Memory B cell (primary cell): ENCODE measurements around the gene ZC3HAV1.
"Not testable (repeated sequence)": the region's sequence is repeated elsewhere in the genome, so short reads cannot be mapped to it uniquely, and the experiment has no call there.

Experiments used
- ATAC-seq: fragments of 150-1000 bp; cut with Tn5 transposase; 2 replicates; pipeline ENCODE4 v1.10.0; 2021; ENCODE audit warnings: low read depth, mild to moderate bottlenecking, moderate library complexity
- DNase-seq, 2 donors: peaks; one replicate each; pipeline ENCODE4 v3.0.0; 2022; ENCODE audit warnings: low spot score in 2 of 2
- H3K27ac Mint-ChIP-seq: one replicate; pipeline ENCODE4 v1.8.0; 2022; ENCODE audit warnings: mild to moderate bottlenecking, moderate library complexity, mixed read lengths
- H3K27me3 Mint-ChIP-seq: one replicate; pipeline ENCODE4 v1.8.0; 2022; ENCODE audit warnings: mixed read lengths
- H3K36me3 Mint-ChIP-seq: one replicate; pipeline ENCODE4 v1.8.0; 2022; ENCODE audit warnings: mild to moderate bottlenecking, mixed read lengths
- H3K4me1 Mint-ChIP-seq: one replicate; pipeline ENCODE4 v1.8.0; 2022; ENCODE audit warnings: mixed read lengths
- H3K4me3 Mint-ChIP-seq: one replicate; pipeline ENCODE4 v1.8.0; 2022; ENCODE audit warnings: mild to moderate bottlenecking, moderate library complexity, mixed read lengths
- H3K9me3 Mint-ChIP-seq: one replicate; pipeline ENCODE4 v1.8.0; 2022; ENCODE audit warnings: mixed read lengths

ZC3HAV1 gene

DNA sequence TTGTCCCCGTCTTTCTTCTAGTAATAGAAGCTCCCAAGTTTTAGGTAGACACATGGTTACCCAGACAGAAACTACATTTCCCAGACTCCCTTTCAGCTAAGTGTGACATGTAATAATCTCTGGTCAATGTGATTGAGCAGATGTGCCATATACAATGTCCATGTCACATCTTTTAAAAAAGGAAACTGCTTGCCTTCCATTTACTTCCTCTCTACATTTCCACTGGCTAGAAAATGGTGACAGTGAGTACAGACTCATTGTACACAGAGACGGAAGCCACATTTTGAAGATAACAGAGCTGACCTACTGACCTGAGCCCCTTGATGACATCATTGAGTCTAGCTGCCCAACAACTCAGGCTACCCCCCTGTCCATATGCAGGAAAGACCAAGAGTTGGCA lies 21.3 kb downstream of the ZC3HAV1 start:
- H3K36me3 Mint-ChIP-seq, result peaks cover 40% of the 10 kb centered on the region
- DNase-seq, result no peak
- peaks cover 8% of the 10 kb centered on the region for H3K9me3 Mint-ChIP-seq
- no peak overlapping the region for H3K4me3 Mint-ChIP-seq
- peaks cover 34% of the 10 kb centered on the region for H3K4me1 Mint-ChIP-seq
- ATAC-seq, result no peak
- H3K27me3 Mint-ChIP-seq, result no peaks in the 10 kb centered on the region
- H3K27ac Mint-ChIP-seq, result no peak overlapping the region

DNA sequence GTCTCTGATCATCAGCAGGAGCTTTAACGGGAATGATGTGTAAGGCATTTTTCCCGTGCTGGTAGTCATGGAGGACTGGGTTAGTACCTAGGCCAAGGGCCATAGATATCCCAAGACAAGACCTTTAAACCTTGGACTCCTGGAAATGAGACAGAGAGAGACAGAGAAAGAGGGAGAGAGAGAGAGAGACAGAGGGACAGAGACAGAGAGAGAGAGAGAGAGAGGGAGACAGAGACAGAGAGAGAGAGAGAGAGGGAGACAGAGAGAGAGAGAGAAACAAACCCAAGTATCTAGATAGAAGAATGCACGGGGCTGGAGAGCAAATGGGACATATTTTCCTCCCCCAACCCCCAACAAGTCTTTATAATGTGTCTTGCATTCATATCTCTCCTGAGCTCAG lies 22.3 kb downstream of the ZC3HAV1 start:
- peak overlapping the region; percentile 76 for H3K27ac Mint-ChIP-seq
- peaks cover 27% of the 10 kb centered on the region for H3K4me1 Mint-ChIP-seq
- no peak overlapping the region for H3K4me3 Mint-ChIP-seq
- peaks cover 46% of the 10 kb centered on the region for H3K36me3 Mint-ChIP-seq
- ATAC-seq (no peak), DNase-seq (no peak)
- no peaks in the 10 kb centered on the region for H3K27me3 Mint-ChIP-seq
- H3K9me3 Mint-ChIP-seq, result peaks cover 8% of the 10 kb centered on the region

DNA sequence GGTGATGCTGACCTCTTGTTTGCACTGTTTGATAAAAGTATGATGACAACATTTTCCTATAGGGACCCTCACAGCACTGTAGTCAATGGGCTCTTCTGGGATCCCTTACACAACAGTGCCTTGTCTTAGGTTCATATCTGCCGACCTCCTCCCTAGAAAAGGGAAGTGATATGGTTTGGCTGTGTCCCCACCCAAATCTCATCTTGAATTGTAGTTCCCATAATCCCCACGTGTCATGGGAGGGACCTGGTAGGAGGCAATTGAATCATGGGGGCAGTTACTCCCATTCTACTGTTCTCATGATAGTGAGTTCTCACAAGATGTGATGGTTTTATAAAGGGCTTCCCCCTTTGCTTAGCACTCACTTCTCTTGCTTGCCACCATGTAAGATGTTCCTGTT lies 23.1 kb downstream of the ZC3HAV1 start:
- Mint-ChIP-seq H3K4me3 (no peak overlapping the region), H3K36me3 (peaks cover 46% of the 10 kb centered on the region), H3K4me1 (peaks cover 25% of the 10 kb centered on the region), H3K9me3 (peaks cover 8% of the 10 kb centered on the region), H3K27ac (peak overlapping the region; percentile 76), H3K27me3 (no peaks in the 10 kb centered on the region)
- no peak for DNase-seq
- ATAC-seq, result no peak

DNA sequence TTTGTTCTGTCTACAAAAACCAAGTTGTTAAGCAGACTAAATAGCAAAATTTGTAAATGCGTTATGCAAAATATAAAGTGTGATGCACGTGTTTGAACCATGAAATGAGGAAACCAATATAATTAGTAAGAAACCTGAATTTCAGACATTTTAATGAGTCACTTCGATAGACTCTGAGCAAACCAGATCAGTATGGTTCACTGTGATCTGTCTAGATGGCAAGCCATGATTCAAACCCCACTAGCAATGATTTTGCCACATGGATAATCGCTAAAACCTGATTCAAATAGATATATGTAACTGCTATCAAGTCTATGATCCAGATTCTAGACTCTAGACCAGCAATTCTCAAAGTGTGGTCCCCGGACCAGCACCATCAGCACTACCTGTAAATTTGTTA lies 24.8 kb downstream of the ZC3HAV1 start:
- Mint-ChIP-seq H3K27me3 (no peaks in the 10 kb centered on the region), H3K9me3 (peaks cover 8% of the 10 kb centered on the region), H3K27ac (no peak overlapping the region), H3K36me3 (peaks cover 55% of the 10 kb centered on the region), H3K4me3 (no peak overlapping the region), H3K4me1 (peaks cover 26% of the 10 kb centered on the region)
- DNase-seq (no peak), ATAC-seq (no peak)

DNA sequence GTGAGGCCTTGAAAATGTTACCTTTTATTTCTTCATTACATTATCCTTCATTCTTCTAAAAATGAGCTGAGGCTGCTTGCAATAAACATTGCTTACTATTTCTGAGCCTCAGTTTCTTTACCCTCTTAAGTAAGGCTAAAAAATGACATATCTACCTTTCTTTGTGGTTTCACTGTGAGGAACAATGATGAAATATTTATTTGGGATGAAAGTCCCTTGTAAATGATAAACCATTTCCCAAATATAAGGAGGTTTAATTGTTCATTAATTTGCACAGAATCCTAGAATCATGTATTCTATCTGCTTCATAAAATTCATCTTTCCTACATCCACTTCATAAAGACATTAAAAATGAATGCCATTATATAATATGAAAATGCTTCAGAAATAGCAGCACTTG lies 27.9 kb downstream of the ZC3HAV1 start:
- no peaks in the 10 kb centered on the region for H3K27me3 Mint-ChIP-seq
- no peak overlapping the region for H3K27ac Mint-ChIP-seq
- DNase-seq, result no peak
- peaks cover 44% of the 10 kb centered on the region for H3K36me3 Mint-ChIP-seq
- peaks cover 14% of the 10 kb centered on the region for H3K4me1 Mint-ChIP-seq
- H3K4me3 Mint-ChIP-seq, result no peak overlapping the region
- ATAC-seq, result no peak
- peaks cover 1% of the 10 kb centered on the region for H3K9me3 Mint-ChIP-seq

DNA sequence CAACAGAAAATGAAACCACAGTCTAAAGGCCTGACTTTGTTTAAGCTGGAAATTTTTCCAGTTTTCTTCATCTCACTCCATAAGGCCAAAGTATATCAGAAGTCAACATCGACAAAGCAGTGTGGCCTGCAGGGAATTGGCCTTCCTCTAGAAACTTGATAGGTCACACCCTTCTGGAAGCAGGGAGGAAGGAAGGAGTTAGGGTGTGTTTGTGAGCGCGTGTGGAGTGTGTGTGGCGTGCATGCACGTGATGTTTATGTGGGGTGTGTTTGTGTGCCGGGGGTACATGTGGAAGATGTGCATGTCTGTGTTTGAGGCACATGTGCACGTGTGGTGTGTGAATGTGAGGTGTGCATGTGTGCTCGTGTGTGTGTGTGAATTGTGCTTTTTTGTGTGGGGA lies 28.6 kb downstream of the ZC3HAV1 start:
- no peak for ATAC-seq
- no peak for DNase-seq

DNA sequence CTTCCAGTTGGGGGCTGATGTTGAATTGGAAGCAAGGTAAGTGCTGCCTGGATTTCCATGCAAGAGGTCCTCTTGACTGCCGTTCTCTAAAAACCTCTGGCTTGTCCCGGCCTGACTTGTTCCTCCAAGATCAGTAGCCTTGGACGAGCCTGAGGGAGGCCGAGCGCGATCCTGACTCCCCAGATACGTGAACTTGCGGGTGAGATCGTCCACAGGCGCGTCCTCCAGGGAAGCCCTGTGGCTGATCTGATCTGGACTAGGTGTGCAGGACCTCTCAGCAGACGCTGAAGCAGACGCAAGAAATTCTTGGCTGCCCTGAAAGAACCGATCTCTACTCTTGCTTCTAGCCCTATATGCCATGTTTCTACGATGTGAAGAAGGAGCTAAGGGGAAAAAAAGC lies 29.7 kb downstream of the ZC3HAV1 start:
- DNase-seq (no peak), ATAC-seq (no peak)
- Mint-ChIP-seq H3K27me3 (no peaks in the 10 kb centered on the region), H3K9me3 (no peaks in the 10 kb centered on the region), H3K36me3 (peaks cover 32% of the 10 kb centered on the region), H3K4me3 (no peak overlapping the region), H3K4me1 (peaks cover 9% of the 10 kb centered on the region), H3K27ac (no peak overlapping the region)

More for the DNA sequence above, 28.6 kb downstream of the ZC3HAV1 start:
- H3K9me3 Mint-ChIP-seq, result no peaks in the 10 kb centered on the region
- peaks cover 38% of the 10 kb centered on the region for H3K36me3 Mint-ChIP-seq
- H3K27ac Mint-ChIP-seq, result peak overlapping the region; percentile 51
- no peaks in the 10 kb centered on the region for H3K27me3 Mint-ChIP-seq
- peaks cover 11% of the 10 kb centered on the region for H3K4me1 Mint-ChIP-seq
- H3K4me3 Mint-ChIP-seq, result no peak overlapping the region

DNA sequence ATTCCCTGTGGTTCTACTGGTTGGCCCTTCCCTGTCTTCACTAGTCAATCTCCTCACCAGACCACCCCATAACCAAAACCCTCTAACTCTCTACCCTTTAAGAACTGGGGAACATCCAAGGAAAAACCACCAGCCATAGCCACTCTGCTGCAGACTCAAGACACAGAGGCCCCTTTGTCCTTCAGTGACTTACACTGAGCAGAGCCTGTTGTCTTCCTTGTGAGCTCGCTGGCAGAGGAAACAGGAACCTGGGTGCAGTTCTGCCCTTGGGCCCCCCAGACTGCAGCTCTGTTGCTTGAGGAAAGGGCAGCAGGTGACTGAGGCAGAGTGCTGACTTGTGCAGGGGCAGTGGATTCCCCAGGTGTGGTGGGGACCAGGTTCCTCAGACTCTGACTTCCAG lies 30.6 kb downstream of the ZC3HAV1 start:
- no peak for DNase-seq
- H3K27ac Mint-ChIP-seq, result peak overlapping the region; percentile 32
- H3K4me1 Mint-ChIP-seq, result peaks cover 10% of the 10 kb centered on the region
- peaks cover 30% of the 10 kb centered on the region for H3K36me3 Mint-ChIP-seq
- no peak for ATAC-seq
- H3K4me3 Mint-ChIP-seq, result no peak overlapping the region
- H3K27me3 Mint-ChIP-seq, result no peaks in the 10 kb centered on the region
- H3K9me3 Mint-ChIP-seq, result no peaks in the 10 kb centered on the region

DNA sequence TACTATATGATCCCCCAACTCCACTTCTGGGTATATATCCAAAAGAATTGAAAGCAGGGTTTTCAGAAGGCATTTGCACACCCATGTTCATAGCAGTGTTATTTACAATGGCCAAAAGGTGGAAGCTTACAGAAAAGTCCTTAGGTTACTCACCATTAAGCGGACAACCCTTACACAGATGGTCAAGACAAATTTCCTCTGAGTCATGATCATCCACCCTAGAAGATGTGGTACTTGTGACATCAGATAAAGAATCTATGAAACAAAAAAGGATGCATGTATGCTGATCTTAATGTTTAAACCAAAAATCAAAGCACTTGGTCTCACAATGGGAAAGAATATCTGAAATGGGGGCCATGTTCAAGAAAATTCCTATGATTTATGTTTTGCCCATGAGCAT lies 31.1 kb downstream of the ZC3HAV1 start:
- Mint-ChIP-seq H3K4me1 (peaks cover 10% of the 10 kb centered on the region), H3K4me3 (no peak overlapping the region), H3K9me3 (no peaks in the 10 kb centered on the region), H3K27ac (peak overlapping the region; percentile 32), H3K27me3 (no peaks in the 10 kb centered on the region), H3K36me3 (peaks cover 26% of the 10 kb centered on the region)
- ATAC-seq (no peak), DNase-seq (no peak)

DNA sequence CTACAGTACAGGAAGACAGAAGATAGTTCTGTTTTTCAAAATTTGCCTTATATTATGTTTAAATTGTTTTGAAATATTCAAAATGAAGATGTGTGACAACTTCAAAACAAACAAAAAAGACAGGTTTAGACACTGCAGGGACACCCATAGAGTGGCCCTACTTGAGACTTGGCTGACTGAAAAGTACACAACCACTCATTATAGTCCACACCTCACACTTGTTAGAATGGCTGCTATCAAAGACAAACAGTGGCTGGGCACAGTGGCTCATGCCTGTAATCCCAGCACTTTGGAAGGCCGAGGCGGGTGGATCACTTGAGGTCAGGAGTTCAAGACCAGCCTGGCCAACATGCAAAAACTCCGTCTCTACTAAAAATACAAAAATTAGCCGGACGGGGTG lies 31.8 kb downstream of the ZC3HAV1 start:
- H3K4me3 Mint-ChIP-seq, H3K27ac Mint-ChIP-seq, DNase-seq, H3K9me3 Mint-ChIP-seq, ATAC-seq, H3K27me3 Mint-ChIP-seq, H3K4me1 Mint-ChIP-seq: not testable (repeated sequence)
- peaks cover 25% of the 10 kb centered on the region for H3K36me3 Mint-ChIP-seq

DNA sequence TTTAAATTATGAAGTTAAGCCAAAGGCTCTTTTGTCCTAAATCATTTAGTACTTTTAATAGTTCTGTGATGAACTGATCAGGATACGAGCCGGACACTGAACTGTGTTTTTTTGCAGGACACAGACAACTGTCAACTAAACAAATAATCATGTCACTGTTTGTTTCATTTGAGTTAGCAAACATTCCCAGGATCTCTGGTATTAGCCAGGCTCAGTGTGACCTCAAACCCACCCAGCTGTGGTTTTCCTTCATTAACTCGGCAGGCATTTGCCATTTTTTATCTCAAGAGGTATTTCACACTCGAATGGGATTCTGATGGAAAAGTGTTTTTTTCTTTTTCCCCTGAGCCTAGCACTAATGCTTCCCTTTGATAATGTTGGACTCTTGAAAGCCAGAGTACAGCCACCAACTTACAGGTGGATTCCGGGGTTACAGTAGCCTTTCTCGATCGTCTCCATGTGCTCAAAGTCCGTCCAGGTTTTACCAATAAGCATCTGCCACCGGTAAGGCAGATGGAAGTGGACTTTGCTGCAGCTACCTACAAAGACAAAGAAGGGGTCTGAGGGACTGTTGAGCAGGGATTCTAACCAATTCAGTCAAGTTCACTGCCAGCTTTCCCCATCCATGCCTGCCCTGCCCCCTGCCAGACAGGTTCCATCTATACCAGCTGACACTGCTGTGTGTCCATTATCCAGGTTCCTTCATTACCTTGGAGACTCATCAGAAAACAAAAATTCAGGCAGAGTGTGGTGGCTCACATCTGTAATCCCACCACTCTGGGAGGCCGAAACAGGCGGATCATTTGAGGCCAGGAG lies 33.4 kb downstream of the ZC3HAV1 start:
- no peak overlapping the region for H3K27ac Mint-ChIP-seq
- H3K36me3 Mint-ChIP-seq, result peaks cover 27% of the 10 kb centered on the region
- peaks cover 13% of the 10 kb centered on the region for H3K4me1 Mint-ChIP-seq
- no peaks in the 10 kb centered on the region for H3K27me3 Mint-ChIP-seq
- ATAC-seq, result no peak
- H3K9me3 Mint-ChIP-seq, result no peaks in the 10 kb centered on the region
- no peak overlapping the region for H3K4me3 Mint-ChIP-seq
- no peak for DNase-seq

DNA sequence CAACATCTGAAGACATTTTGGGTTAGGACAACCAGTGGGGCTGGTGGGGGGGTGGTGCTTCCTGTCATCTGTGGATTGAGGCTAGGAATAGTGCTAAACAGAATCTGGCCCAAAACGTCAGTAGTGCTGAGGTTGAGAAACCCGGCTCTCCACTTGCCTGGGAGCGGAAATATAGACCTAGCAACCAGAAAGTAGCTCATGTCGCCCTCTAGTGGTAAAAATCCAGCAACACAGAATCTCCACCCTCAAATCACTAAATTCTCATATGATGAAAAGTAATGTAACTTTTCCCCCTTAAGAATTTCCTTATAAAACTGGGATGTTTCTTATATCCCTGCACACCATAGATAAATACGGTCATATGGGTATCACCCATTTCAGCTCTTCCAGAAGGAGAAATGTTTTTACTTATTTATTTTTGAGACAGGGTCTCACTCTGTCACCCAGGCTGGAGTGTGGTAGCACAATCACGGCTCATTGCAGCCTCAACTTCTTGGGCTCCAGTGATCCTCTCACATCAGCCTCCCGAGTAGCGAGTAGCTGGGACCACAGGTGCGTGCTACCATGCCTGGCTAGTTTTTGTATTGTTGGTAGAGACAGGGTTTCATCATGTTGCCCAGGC lies 34.4 kb downstream of the ZC3HAV1 start:
- Mint-ChIP-seq H3K27me3 (no peaks in the 10 kb centered on the region), H3K9me3 (no peaks in the 10 kb centered on the region), H3K36me3 (peaks cover 21% of the 10 kb centered on the region), H3K27ac (peak overlapping the region; percentile 45), H3K4me1 (peaks cover 10% of the 10 kb centered on the region), H3K4me3 (no peak overlapping the region)
- peak; percentile 95 for ATAC-seq
- peak; percentile 43 to 63 for DNase-seq

DNA sequence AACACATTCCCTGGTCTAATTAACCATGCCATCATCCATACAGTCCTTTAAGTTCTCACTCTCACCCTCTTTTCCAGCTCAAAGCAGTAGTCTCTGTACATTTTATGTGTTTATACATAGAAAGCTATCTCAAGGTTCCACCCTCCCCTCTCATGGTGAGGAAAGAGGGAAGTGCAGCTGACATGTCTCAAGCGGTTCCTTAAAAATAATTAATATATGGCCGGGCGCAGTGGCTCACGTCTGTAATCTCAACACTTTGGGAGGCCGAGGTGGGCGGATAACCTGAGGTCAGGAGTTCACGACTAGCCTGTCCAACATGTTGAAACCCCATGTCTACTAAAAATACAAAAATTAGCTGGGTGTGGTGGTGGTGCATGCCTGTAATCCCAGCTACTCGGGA lies 36.7 kb downstream of the ZC3HAV1 start:
- H3K4me1 Mint-ChIP-seq, result peaks cover 6% of the 10 kb centered on the region

DNA sequence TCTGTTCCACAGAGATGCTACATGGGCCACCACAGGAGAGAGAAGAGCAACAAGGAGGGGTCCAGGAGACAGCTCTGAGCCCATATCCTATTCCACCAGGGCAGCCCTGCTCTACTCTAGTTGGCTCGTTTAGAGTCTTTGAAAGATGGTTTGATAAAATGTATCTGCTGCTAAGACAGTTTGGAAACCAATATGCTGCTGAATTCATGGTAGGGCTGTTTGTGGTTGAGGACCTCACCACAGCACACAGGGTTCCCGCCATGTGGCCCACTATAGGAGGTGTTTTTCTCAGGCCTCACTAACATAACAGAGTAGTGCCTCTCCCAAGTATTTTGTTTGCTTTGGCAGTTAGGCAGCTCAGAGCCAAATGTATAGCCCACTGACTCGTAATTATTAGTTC lies 37.8 kb downstream of the ZC3HAV1 start:
- H3K4me3 Mint-ChIP-seq, result no peak overlapping the region
- peaks cover 6% of the 10 kb centered on the region for H3K4me1 Mint-ChIP-seq
- H3K27ac Mint-ChIP-seq, result peak overlapping the region; percentile 35
- no peaks in the 10 kb centered on the region for H3K27me3 Mint-ChIP-seq
- H3K9me3 Mint-ChIP-seq, result no peaks in the 10 kb centered on the region
- no peak for DNase-seq
- ATAC-seq, result no peak
- H3K36me3 Mint-ChIP-seq, result peaks cover 17% of the 10 kb centered on the region

More for the DNA sequence above, 36.7 kb downstream of the ZC3HAV1 start:
- no peak for ATAC-seq
- H3K27me3 Mint-ChIP-seq, result no peaks in the 10 kb centered on the region
- DNase-seq, result no peak
- no peaks in the 10 kb centered on the region for H3K9me3 Mint-ChIP-seq
- H3K36me3 Mint-ChIP-seq, result peaks cover 19% of the 10 kb centered on the region
- no peak overlapping the region for H3K4me3 Mint-ChIP-seq
- H3K27ac Mint-ChIP-seq, result peak overlapping the region; percentile 73
